Skin epidermis (tissue), 12 donors: ENCODE results near the gene FUZ.

Source experiments
- H3K27ac ChIP-seq, 21 experiments: fragments of 200-600 bp; sonication (generic) in 11 of 21; one replicate each; pipeline ENCODE4 v1.5.0; 2020; ENCODE audit warnings: mild to moderate bottlenecking in 3 of 21, inconsistent platforms in 2 of 21, moderate library complexity in 2 of 21
- H3K4me3 ChIP-seq, 7 experiments: fragments of 200-600 bp; sonication (generic) in 2 of 7; one replicate each; pipeline ENCODE4 v1.5.0; 2020; ENCODE audit warnings: inconsistent platforms in 2 of 7, mild to moderate bottlenecking in 2 of 7, moderate library complexity in 1 of 7

The FUZ gene

GRCh38 chr19:49836176-49837008 is 23.3 kb upstream of the FUZ start:
- no peak overlapping the region for H3K4me3 ChIP-seq
- H3K27ac ChIP-seq: no peak overlapping the region

- no peak overlapping the region for H3K4me3 ChIP-seq
- no peak overlapping the region for H3K27ac ChIP-seq
Measured at GRCh38 chr19:49835562-49835961, 22.5 kb upstream of the FUZ start.

GRCh38 chr19:49833599-49833998 is 20.5 kb upstream of the FUZ start:
- Histone ChIP-seq H3K4me3 (no peak overlapping the region), H3K27ac (no peak overlapping the region)

- H3K4me3 ChIP-seq: no peak overlapping the region
- no peak overlapping the region for H3K27ac ChIP-seq
Measured at GRCh38 chr19:49832556-49832955, 19.5 kb upstream of the FUZ start.

GRCh38 chr19:49831592-49831991 is 18.5 kb upstream of the FUZ start:
- Histone ChIP-seq H3K27ac (no peak overlapping the region), H3K4me3 (no peak overlapping the region)

GRCh38 chr19:49830766-49831165 is 17.7 kb upstream of the FUZ start:
- no peak overlapping the region for H3K27ac ChIP-seq
- no peak overlapping the region for H3K4me3 ChIP-seq

GRCh38 chr19:49829721-49830120 is 16.6 kb upstream of the FUZ start:
- no peak overlapping the region for H3K4me3 ChIP-seq
- no peak overlapping the region for H3K27ac ChIP-seq

- Histone ChIP-seq H3K4me3 (no peak overlapping the region), H3K27ac (no peak overlapping the region)
Measured at GRCh38 chr19:49829200-49829599, 16.1 kb upstream of the FUZ start.

GRCh38 chr19:49827034-49827433 is 13.9 kb upstream of the FUZ start:
- no peak overlapping the region for H3K4me3 ChIP-seq
- no peak overlapping the region for H3K27ac ChIP-seq

- no peak overlapping the region for H3K27ac ChIP-seq
- H3K4me3 ChIP-seq: no peak overlapping the region
Measured at GRCh38 chr19:49824662-49825061, 11.6 kb upstream of the FUZ start.

GRCh38 chr19:49823472-49823871 is 10.4 kb upstream of the FUZ start:
- no peak overlapping the region for H3K27ac ChIP-seq
- no peak overlapping the region for H3K4me3 ChIP-seq

- H3K4me3 ChIP-seq: no peak overlapping the region
- no peak overlapping the region for H3K27ac ChIP-seq
Measured at GRCh38 chr19:49820125-49820524, 7.0 kb upstream of the FUZ start.

- H3K27ac ChIP-seq: peak overlapping the region in 6 of 21 experiments; percentile 84 to 96 (median 92)
- H3K4me3 ChIP-seq: peak overlapping the region in 5 of 7 experiments; percentile 71 to 88 (median 84)
Measured at GRCh38 chr19:49819452-49820115, 6.5 kb upstream of the FUZ start.

GRCh38 chr19:49818649-49819370 is 5.7 kb upstream of the FUZ start:
- H3K27ac ChIP-seq: peak overlapping the region; percentile 52 to 99 (median 94)

GRCh38 chr19:49817964-49818648 is 5.0 kb upstream of the FUZ start, which contains the start of gene MED25:
TSS of gene MED25 (plus strand) at chr19:49818289. CDS start at chr19:49818342, 53 bp downstream.
- Histone ChIP-seq H3K4me3 (peak within 1 kb of the TSS; percentile 71 to 89 (median 86)), H3K27ac (peak within 1 kb of the TSS; percentile 57 to 99 (median 94))

More at GRCh38 chr19:49818649-49819370, 5.7 kb upstream of the FUZ start:
- peak overlapping the region; percentile 71 to 89 (median 86) for H3K4me3 ChIP-seq

- Histone ChIP-seq H3K27ac (peak overlapping the region in 18 of 21 experiments; percentile 7 to 99 (median 94)), H3K4me3 (no peak overlapping the region)
Measured at GRCh38 chr19:49816590-49816989, 3.5 kb upstream of the FUZ start.

GRCh38 chr19:49814010-49814409 is 918 bp upstream of the FUZ start:
- H3K4me3 ChIP-seq: peak overlapping the region in 1 of 7 experiments; percentile 73

GRCh38 chr19:49812452-49812996 is 568 bp downstream of the FUZ start:
- Histone ChIP-seq H3K27ac (peak overlapping the region in 20 of 21 experiments; percentile 73 to 95 (median 86)), H3K4me3 (peak overlapping the region; percentile 44 to 73 (median 59))

More at GRCh38 chr19:49814010-49814409, 918 bp upstream of the FUZ start:
- peak overlapping the region in 17 of 21 experiments; percentile 76 to 95 (median 86) for H3K27ac ChIP-seq

GRCh38 chr19:49811328-49811727 is 1.8 kb downstream of the FUZ start:
- no peak overlapping the region for H3K27ac ChIP-seq
- no peak overlapping the region for H3K4me3 ChIP-seq
